ENCODE measurements around the gene RERE. TPM values are rescaled to one million over a fixed set of nuclear protein-coding genes. Genes with fewer than 3 reads are reported as not detected.

The RERE gene
- total RNA-seq, 2 donors from 2014 or later, result 144 to 174 TPM

- no peaks in the 10 kb centered on the region for H3K9me3 ChIP-seq
- no peak overlapping the region for H3K27ac ChIP-seq
- peaks cover 0 to 11% of the 10 kb centered on the region in 2 donors for H3K4me1 ChIP-seq (ENCODE audit: control insufficient read depth in 1 of 2, low read depth in 2 of 2)
- no peaks in the 10 kb centered on the region for H3K36me3 ChIP-seq
- no peaks in the 10 kb centered on the region for H3K27me3 ChIP-seq (replicated peaks; ENCODE audit: insufficient read depth)
- DNase-seq (ENCODE audit: low spot score) (no peak), ATAC-seq (ENCODE audit: insufficient number of reproducible peaks, low FRiP score, low read depth) (no peak)
- no peak overlapping the region for H3K4me3 ChIP-seq
- TF ChIP-seq CTCF (IDR thresholded peaks at IDR 0.05), result no peak
Observed at GRCh38 chr1:8639148-8639547, 178.3 kb downstream of the RERE start.

GRCh38 chr1:8633741-8634501, 183.5 kb downstream of the RERE start:
- Histone ChIP-seq H3K36me3 (no peaks in the 10 kb centered on the region), H3K4me1 (ENCODE audit: control insufficient read depth in 1 of 2, low read depth in 2 of 2) (peaks cover 2 to 15% of the 10 kb centered on the region in 2 donors), H3K4me3 (no peak overlapping the region), H3K27me3 (replicated peaks; ENCODE audit: insufficient read depth) (no peaks in the 10 kb centered on the region), H3K9me3 (no peaks in the 10 kb centered on the region), H3K27ac (no peak overlapping the region)
- DNase-seq (ENCODE audit: low spot score) (no peak), ATAC-seq (ENCODE audit: insufficient number of reproducible peaks, low FRiP score, low read depth) (no peak)
- TF ChIP-seq CTCF (IDR thresholded peaks at IDR 0.05), result no peak

GRCh38 chr1:8632102-8632501, 185.3 kb downstream of the RERE start:
- Histone ChIP-seq H3K36me3 (no peaks in the 10 kb centered on the region), H3K4me1 (ENCODE audit: control insufficient read depth in 1 of 2, low read depth in 2 of 2) (peaks cover 3 to 25% of the 10 kb centered on the region in 2 donors), H3K4me3 (no peak overlapping the region), H3K9me3 (no peaks in the 10 kb centered on the region), H3K27ac (no peak overlapping the region), H3K27me3 (replicated peaks; ENCODE audit: insufficient read depth) (no peaks in the 10 kb centered on the region)
- no peak for TF ChIP-seq CTCF (IDR thresholded peaks at IDR 0.05)
- DNase-seq (ENCODE audit: low spot score) (no peak), ATAC-seq (ENCODE audit: insufficient number of reproducible peaks, low FRiP score, low read depth) (no peak)

GRCh38 chr1:8631163-8631562, 186.3 kb downstream of the RERE start:
- no peak for TF ChIP-seq CTCF (IDR thresholded peaks at IDR 0.05)
- Histone ChIP-seq H3K9me3 (no peaks in the 10 kb centered on the region), H3K36me3 (no peaks in the 10 kb centered on the region), H3K4me1 (ENCODE audit: control insufficient read depth in 1 of 2, low read depth in 2 of 2) (peaks cover 3 to 32% of the 10 kb centered on the region in 2 donors), H3K4me3 (no peak overlapping the region), H3K27me3 (replicated peaks; ENCODE audit: insufficient read depth) (no peaks in the 10 kb centered on the region), H3K27ac (no peak overlapping the region)
- ATAC-seq (ENCODE audit: insufficient number of reproducible peaks, low FRiP score, low read depth), result no peak
- DNase-seq (ENCODE audit: low spot score), result no peak

GRCh38 chr1:8629241-8630091, 188.0 kb downstream of the RERE start:
- ATAC-seq (ENCODE audit: insufficient number of reproducible peaks, low FRiP score, low read depth) (no peak), DNase-seq (ENCODE audit: low spot score) (no peak)
- H3K9me3 ChIP-seq, result no peaks in the 10 kb centered on the region
- H3K36me3 ChIP-seq, result no peaks in the 10 kb centered on the region
- H3K4me1 ChIP-seq (ENCODE audit: control insufficient read depth in 1 of 2, low read depth in 2 of 2), result peaks cover 3 to 32% of the 10 kb centered on the region in 2 donors
- H3K27me3 ChIP-seq (replicated peaks; ENCODE audit: insufficient read depth), result no peaks in the 10 kb centered on the region
- H3K27ac ChIP-seq, result no peak overlapping the region
- TF ChIP-seq CTCF (IDR thresholded peaks at IDR 0.05), result no peak
- H3K4me3 ChIP-seq, result no peak overlapping the region
